Brain microvascular endothelial cell (primary cell): ENCODE results near the gene EFNB2.

Experiments used
- DNase-seq: peaks from one replicate; pipeline ENCODE4 v3.0.0-alpha.2; 2020
- H3K27ac ChIP-seq: fragments of 250-450 bp; sonication (Bioruptor Pico); 2 replicates; pipeline ENCODE4 v1.5.1; 2020; ENCODE audit warnings: mild to moderate bottlenecking, moderate library complexity
- H3K27me3 ChIP-seq: fragments of 250-450 bp; sonication (Bioruptor Pico); replicated peaks from 2 replicates; pipeline ENCODE4 v1.5.1; 2020; ENCODE audit warnings: mild to moderate bottlenecking
- H3K36me3 ChIP-seq: fragments of 250-450 bp; sonication (Bioruptor Pico); replicated peaks from 2 replicates; pipeline ENCODE4 v1.5.1; 2020; ENCODE audit warnings: mild to moderate bottlenecking
- H3K4me3 ChIP-seq: 2 replicates; pipeline ENCODE4 v1.5.1; 2011; ENCODE audit warnings: low read depth, mild to moderate bottlenecking, control low read depth, low read length, moderate library complexity
- CTCF ChIP-seq: IDR thresholded peaks from 2 replicates; pipeline ENCODE4 v1.5.1; 2011; ENCODE audit warnings: low read depth, mild to moderate bottlenecking, moderate library complexity, low read length, control low read depth, inconsistent platforms; ENCODE audit errors: missing control alignments
- in situ Hi-C: cut with HindIII; loops from 2 replicates; pipeline ENCODE4 v1.10.0; 2017; ENCODE audit warnings: low sequenced_read_pairs, low pct_ligation_motif_present

The EFNB2 gene

GRCh38 chr13:106513025-106513983, 22.2 kb downstream of the EFNB2 start:
- peak; percentile 29 for DNase-seq
- Histone ChIP-seq H3K27ac (peak overlapping the region; percentile 16), H3K4me3 (no peak overlapping the region), H3K36me3 (peaks cover 13% of the 10 kb centered on the region), H3K27me3 (no peaks in the 10 kb centered on the region)
- no peak for TF ChIP-seq CTCF
- in situ Hi-C loops = no loop called here

DNA sequence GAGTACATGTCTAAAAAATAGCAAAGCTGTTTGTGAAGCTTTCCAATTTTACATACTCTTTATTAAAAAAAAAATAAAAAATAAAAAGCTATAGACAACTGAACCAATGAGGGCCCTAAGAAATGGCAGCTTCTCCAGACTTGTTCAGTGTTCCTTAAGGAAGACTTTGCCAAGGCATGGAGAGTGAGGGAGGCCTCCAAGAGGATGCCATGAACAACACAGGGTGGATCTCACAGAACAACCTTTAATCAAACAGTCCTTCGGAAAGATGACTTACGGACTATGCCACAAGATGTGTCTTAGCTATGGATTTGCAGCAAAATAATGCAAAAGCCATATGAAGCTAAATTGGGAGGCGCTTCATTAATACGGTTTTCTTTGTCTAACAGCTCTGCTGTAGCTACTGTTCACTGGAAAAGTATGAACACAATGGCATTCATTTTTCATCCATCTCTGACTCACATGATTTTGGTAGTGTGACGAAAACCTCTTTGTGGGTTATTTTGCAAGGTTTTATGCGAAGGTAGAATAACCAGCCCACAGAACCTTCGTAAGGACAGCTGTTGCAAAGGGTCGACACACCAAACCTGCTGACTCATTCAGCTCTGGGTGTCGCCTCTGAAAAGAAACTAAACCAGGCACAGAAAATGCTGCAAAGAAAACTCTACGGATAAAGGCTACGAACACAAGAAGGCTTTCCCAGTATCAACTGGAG, 27.7 kb downstream of the EFNB2 start:
- H3K4me3 ChIP-seq = no peak overlapping the region

DNA sequence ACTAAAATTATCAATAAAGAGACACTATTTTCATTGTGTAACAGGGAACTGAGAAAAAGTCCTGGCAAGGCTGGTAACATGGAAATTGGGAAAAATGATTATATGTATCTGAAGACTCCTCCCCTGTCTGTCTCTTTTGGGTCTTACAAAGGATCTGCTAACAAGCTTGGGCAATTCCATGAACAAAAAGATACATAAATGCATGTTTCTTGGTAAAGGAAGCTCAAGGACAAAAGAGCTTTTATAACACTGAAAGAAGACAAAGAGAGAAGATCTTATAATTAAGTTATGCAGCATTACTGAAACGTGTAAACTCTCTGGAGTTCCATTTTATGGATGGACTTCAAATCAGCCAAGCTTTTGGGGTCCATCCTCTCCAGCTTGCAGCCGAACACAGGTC, 29.2 kb downstream of the EFNB2 start:
- Histone ChIP-seq H3K27me3 (no peaks in the 10 kb centered on the region), H3K27ac (no peak overlapping the region), H3K36me3 (peaks cover 9% of the 10 kb centered on the region), H3K4me3 (no peak overlapping the region)
- DNase-seq = no peak
- TF ChIP-seq CTCF = no peak
- in situ Hi-C loops = no loop called here

More for the DNA sequence above, 27.7 kb downstream of the EFNB2 start:
- in situ Hi-C loops = no loop called here
- peaks cover 16% of the 10 kb centered on the region for H3K36me3 ChIP-seq
- TF ChIP-seq CTCF = no peak
- DNase-seq = peak; percentile 96
- no peaks in the 10 kb centered on the region for H3K27me3 ChIP-seq
- H3K27ac ChIP-seq = peak overlapping the region; percentile 91

DNA sequence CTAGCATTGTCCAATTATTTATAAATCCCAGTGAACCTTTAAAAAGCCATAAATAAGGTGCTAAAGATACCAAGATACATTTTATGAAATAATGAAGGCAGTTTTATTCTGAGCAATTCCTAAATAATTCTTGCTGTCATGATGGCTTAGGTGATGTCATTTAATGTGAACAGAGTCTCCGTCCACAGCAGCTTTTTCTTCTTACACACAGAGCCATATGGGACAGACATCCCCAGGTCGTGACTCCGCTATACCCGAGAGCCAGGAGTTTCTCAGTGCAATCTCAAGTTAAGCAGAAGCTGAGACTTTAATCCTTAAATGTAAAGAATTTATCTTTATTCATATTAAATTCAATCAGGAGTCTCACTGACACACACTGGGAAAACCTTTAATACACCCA, 29.7 kb downstream of the EFNB2 start:
- H3K27ac ChIP-seq = no peak overlapping the region
- no peaks in the 10 kb centered on the region for H3K27me3 ChIP-seq
- H3K4me3 ChIP-seq = no peak overlapping the region
- H3K36me3 ChIP-seq = peaks cover 8% of the 10 kb centered on the region
- in situ Hi-C loops = no loop called here
- TF ChIP-seq CTCF = no peak
- DNase-seq = no peak

GRCh38 chr13:106505295-106505694, 30.2 kb downstream of the EFNB2 start:
- Histone ChIP-seq H3K27me3 (no peaks in the 10 kb centered on the region), H3K4me3 (no peak overlapping the region), H3K36me3 (peaks cover 6% of the 10 kb centered on the region), H3K27ac (no peak overlapping the region)
- TF ChIP-seq CTCF = no peak
- no peak for DNase-seq
- in situ Hi-C loops = no loop called here
